ENCODE results near the gene LRRFIP1.

The LRRFIP1 gene

GRCh38 chr2:237733677-237734300, 106.4 kb downstream of the LRRFIP1 start:
- H3K4me3 ChIP-seq (ENCODE audit: low read depth, low read length) = no peak overlapping the region
- TF ChIP-seq CTCF (IDR thresholded peaks at IDR 0.05; ENCODE audit: borderline replicate concordance, insufficient read depth, low read depth, low read length) = no peak

GRCh38 chr2:237734905-237735623, 107.7 kb downstream of the LRRFIP1 start:
- no peak for TF ChIP-seq CTCF (IDR thresholded peaks at IDR 0.05; ENCODE audit: borderline replicate concordance, insufficient read depth, low read depth, low read length)
- no peak overlapping the region for H3K4me3 ChIP-seq (ENCODE audit: low read depth, low read length)

- no peak for TF ChIP-seq CTCF (IDR thresholded peaks at IDR 0.05; ENCODE audit: borderline replicate concordance, insufficient read depth, low read depth, low read length)
- H3K4me3 ChIP-seq (ENCODE audit: low read depth, low read length) = no peak overlapping the region
Observed at GRCh38 chr2:237735798-237736197, 108.4 kb downstream of the LRRFIP1 start.

GRCh38 chr2:237736783-237737182, 109.4 kb downstream of the LRRFIP1 start:
- TF ChIP-seq CTCF (IDR thresholded peaks at IDR 0.05; ENCODE audit: borderline replicate concordance, insufficient read depth, low read depth, low read length) = no peak

GRCh38 chr2:237737196-237737865, 109.9 kb downstream of the LRRFIP1 start:
- no peak overlapping the region for H3K4me3 ChIP-seq (ENCODE audit: low read depth, low read length)
- no peak for TF ChIP-seq CTCF (IDR thresholded peaks at IDR 0.05; ENCODE audit: borderline replicate concordance, insufficient read depth, low read depth, low read length)

More at GRCh38 chr2:237736783-237737182, 109.4 kb downstream of the LRRFIP1 start:
- no peak overlapping the region for H3K4me3 ChIP-seq (ENCODE audit: low read depth, low read length)

GRCh38 chr2:237738255-237738654, 110.9 kb downstream of the LRRFIP1 start:
- no peak overlapping the region for H3K4me3 ChIP-seq (ENCODE audit: low read depth, low read length)
- TF ChIP-seq CTCF (IDR thresholded peaks at IDR 0.05; ENCODE audit: borderline replicate concordance, insufficient read depth, low read depth, low read length) = no peak

All from GM12875 (cell line).